IgD-negative memory B cell (primary cell): ENCODE results near the gene RPS19BP1. TPM values are rescaled to one million over a fixed set of nuclear protein-coding genes. Genes with fewer than 3 reads are reported as not detected.

ENCODE experiments used
- H3K27ac Mint-ChIP-seq, 3 donors: one replicate each; pipeline ENCODE4 v1.8.0; 2020 to 2022; ENCODE audit warnings: mild to moderate bottlenecking in 3 of 3, mixed read lengths in 3 of 3, moderate library complexity in 1 of 3
- H3K27me3 Mint-ChIP-seq: one replicate; pipeline ENCODE4 v1.8.0; 2021; ENCODE audit warnings: mixed read lengths
- H3K36me3 Mint-ChIP-seq: one replicate; pipeline ENCODE4 v1.8.0; 2020; ENCODE audit warnings: mild to moderate bottlenecking, mixed read lengths
- H3K4me1 Mint-ChIP-seq, 3 donors: one replicate each; pipeline ENCODE4 v1.8.0; 2020 to 2022; ENCODE audit warnings: mixed read lengths in 3 of 3, mild to moderate bottlenecking in 1 of 3
- H3K4me3 Mint-ChIP-seq, 4 donors: one replicate each; pipeline ENCODE4 v1.8.0; 2020 to 2022; ENCODE audit warnings: mild to moderate bottlenecking in 4 of 4, mixed read lengths in 4 of 4, moderate library complexity in 3 of 4
- H3K9me3 Mint-ChIP-seq, 3 donors: one replicate each; pipeline ENCODE4 v1.8.0; 2020 to 2021; ENCODE audit warnings: mixed read lengths in 3 of 3, mild to moderate bottlenecking in 1 of 3
- polyA plus RNA-seq: library from polyadenylated mRNA; unstranded; fragments of 300-500 nt; fragmentation: Illumina TruSeq; gene quantifications from one replicate; pipeline ENCODE4 v1.2.3, GENCODE V29; 2021

The RPS19BP1 gene
- polyA plus RNA-seq, 1 donor from 2014 or later = 156 TPM

- Mint-ChIP-seq H3K27ac (peak overlapping the region in 2 of 3 donors; percentile 2 to 90), H3K27me3 (no peaks in the 10 kb centered on the region), H3K4me1 (peaks cover 11 to 15% (median 12%) of the 10 kb centered on the region in 3 donors), H3K36me3 (peaks cover 2% of the 10 kb centered on the region), H3K4me3 (peak overlapping the region in 2 of 4 donors; percentile 40 to 59), H3K9me3 (no peaks in the 10 kb centered on the region)
Measured at GRCh38 chr22:39490135-39490798, 42.3 kb downstream of the RPS19BP1 start.

- Mint-ChIP-seq H3K27ac (peak overlapping the region in 1 of 3 donors; percentile 76), H3K4me3 (peak overlapping the region in 1 of 4 donors; percentile 59)
Measured at GRCh38 chr22:39489094-39490068, 43.2 kb downstream of the RPS19BP1 start.

GRCh38 chr22:39488563-39489083 lies 43.9 kb downstream of the RPS19BP1 start:
- peaks cover 2% of the 10 kb centered on the region for H3K36me3 Mint-ChIP-seq
- no peak overlapping the region for H3K4me3 Mint-ChIP-seq
- H3K9me3 Mint-ChIP-seq = no peaks in the 10 kb centered on the region
- H3K27me3 Mint-ChIP-seq = no peaks in the 10 kb centered on the region
- H3K27ac Mint-ChIP-seq = peak overlapping the region in 1 of 3 donors; percentile 31
- peaks cover 10 to 16% (median 12%) of the 10 kb centered on the region in 3 donors for H3K4me1 Mint-ChIP-seq

More at GRCh38 chr22:39489094-39490068, 43.2 kb downstream of the RPS19BP1 start:
- H3K9me3 Mint-ChIP-seq = no peaks in the 10 kb centered on the region
- H3K27me3 Mint-ChIP-seq = no peaks in the 10 kb centered on the region
- peaks cover 2% of the 10 kb centered on the region for H3K36me3 Mint-ChIP-seq
- peaks cover 11 to 16% (median 12%) of the 10 kb centered on the region in 3 donors for H3K4me1 Mint-ChIP-seq

- H3K9me3 Mint-ChIP-seq = no peaks in the 10 kb centered on the region
- no peak overlapping the region for H3K27ac Mint-ChIP-seq
- H3K36me3 Mint-ChIP-seq = peaks cover 3% of the 10 kb centered on the region
- H3K27me3 Mint-ChIP-seq = no peaks in the 10 kb centered on the region
- H3K4me3 Mint-ChIP-seq = no peak overlapping the region
- peaks cover 6 to 12% (median 6%) of the 10 kb centered on the region in 3 donors for H3K4me1 Mint-ChIP-seq
Measured at GRCh38 chr22:39487826-39488520, 44.6 kb downstream of the RPS19BP1 start.

GRCh38 chr22:39486951-39487825 lies 45.4 kb downstream of the RPS19BP1 start:
- peaks cover 3% of the 10 kb centered on the region for H3K36me3 Mint-ChIP-seq
- H3K4me3 Mint-ChIP-seq = no peak overlapping the region
- H3K4me1 Mint-ChIP-seq = peaks cover 6 to 12% (median 6%) of the 10 kb centered on the region in 3 donors
- no peaks in the 10 kb centered on the region for H3K9me3 Mint-ChIP-seq
- peak overlapping the region in 1 of 3 donors; percentile 28 for H3K27ac Mint-ChIP-seq
- H3K27me3 Mint-ChIP-seq = no peaks in the 10 kb centered on the region

- H3K27ac Mint-ChIP-seq = no peak overlapping the region
- no peak overlapping the region for H3K4me3 Mint-ChIP-seq
Measured at GRCh38 chr22:39482768-39483167, 49.8 kb downstream of the RPS19BP1 start.

GRCh38 chr22:39481595-39481994 lies 51.0 kb downstream of the RPS19BP1 start:
- Mint-ChIP-seq H3K27me3 (no peaks in the 10 kb centered on the region), H3K4me3 (no peak overlapping the region), H3K9me3 (no peaks in the 10 kb centered on the region), H3K36me3 (peaks cover 1% of the 10 kb centered on the region), H3K4me1 (peaks cover 0 to 6% (median 2%) of the 10 kb centered on the region in 3 donors), H3K27ac (peak overlapping the region in 1 of 3 donors; percentile 16)

More at GRCh38 chr22:39482768-39483167, 49.8 kb downstream of the RPS19BP1 start:
- H3K4me1 Mint-ChIP-seq = peaks cover 0 to 5% (median 2%) of the 10 kb centered on the region in 3 donors
- H3K9me3 Mint-ChIP-seq = no peaks in the 10 kb centered on the region
- no peaks in the 10 kb centered on the region for H3K27me3 Mint-ChIP-seq
- H3K36me3 Mint-ChIP-seq = peaks cover 1% of the 10 kb centered on the region

GRCh38 chr22:39481054-39481453 lies 51.5 kb downstream of the RPS19BP1 start:
- Mint-ChIP-seq H3K27me3 (no peaks in the 10 kb centered on the region), H3K9me3 (no peaks in the 10 kb centered on the region), H3K36me3 (peaks cover 1% of the 10 kb centered on the region), H3K4me3 (no peak overlapping the region), H3K27ac (peak overlapping the region in 1 of 3 donors; percentile 16), H3K4me1 (peaks cover 0 to 9% (median 2%) of the 10 kb centered on the region in 3 donors)

GRCh38 chr22:39480557-39480956 lies 52.0 kb downstream of the RPS19BP1 start:
- Mint-ChIP-seq H3K9me3 (no peaks in the 10 kb centered on the region), H3K27me3 (no peaks in the 10 kb centered on the region), H3K4me1 (peaks cover 0 to 13% (median 4%) of the 10 kb centered on the region in 3 donors), H3K4me3 (no peak overlapping the region), H3K27ac (no peak overlapping the region), H3K36me3 (peaks cover 1% of the 10 kb centered on the region)

GRCh38 chr22:39479254-39479653 lies 53.3 kb downstream of the RPS19BP1 start:
- H3K27ac Mint-ChIP-seq = no peak overlapping the region
- H3K4me1 Mint-ChIP-seq = peaks cover 0 to 14% (median 3%) of the 10 kb centered on the region in 3 donors
- H3K27me3 Mint-ChIP-seq = no peaks in the 10 kb centered on the region
- H3K36me3 Mint-ChIP-seq = peaks cover 1% of the 10 kb centered on the region
- no peaks in the 10 kb centered on the region for H3K9me3 Mint-ChIP-seq
- no peak overlapping the region for H3K4me3 Mint-ChIP-seq

Other genes starting within 250 kb of the RPS19BP1 start
- gene RPL3, start 213.1 kb downstream of the RPS19BP1 start, polyA plus RNA-seq = 4,030 TPM
- 9.1 TPM for gene SYNGR1, start 182.8 kb downstream of the RPS19BP1 start, polyA plus RNA-seq
- 2.7 TPM for gene TAB1, start 133.0 kb downstream of the RPS19BP1 start, polyA plus RNA-seq
- gene MGAT3, start 75.7 kb downstream of the RPS19BP1 start, polyA plus RNA-seq = 2.1 TPM
- 24.8 TPM for gene MIEF1, start 30.5 kb downstream of the RPS19BP1 start, polyA plus RNA-seq
- gene ATF4, start 12.2 kb downstream of the RPS19BP1 start, polyA plus RNA-seq = 186 TPM
- gene CACNA1I, start 38.0 kb upstream of the RPS19BP1 start, polyA plus RNA-seq = 0.04 TPM